ENCODE measurements around the gene LIN52.

DNA sequence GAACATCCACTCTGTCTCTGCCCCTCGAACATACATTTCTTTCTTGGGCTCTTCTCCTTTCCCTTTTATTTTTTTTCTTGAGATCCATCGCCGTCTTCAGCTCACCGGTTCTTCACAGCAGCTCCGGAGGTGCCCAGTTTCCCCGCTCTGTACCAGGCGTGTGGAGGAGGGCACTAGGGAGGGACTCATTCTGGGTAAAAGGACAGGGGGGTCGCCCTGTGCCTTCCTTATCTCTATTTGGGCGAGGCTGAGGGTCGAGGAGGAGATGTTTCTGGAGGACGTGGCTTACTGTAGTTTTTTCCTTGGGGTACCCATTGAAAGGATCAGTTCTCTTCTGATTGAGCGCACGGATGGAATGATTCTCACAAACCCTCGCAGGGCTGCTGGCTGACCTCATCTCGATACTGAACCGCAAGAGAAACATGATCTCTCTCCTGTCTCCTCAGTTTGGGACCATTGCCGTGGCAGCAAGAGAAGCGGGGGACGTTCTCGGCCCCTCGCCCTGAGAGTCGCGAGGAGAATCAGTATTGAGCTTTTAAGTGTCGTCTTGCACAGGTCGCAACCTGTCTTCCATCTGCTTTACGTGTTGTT, 386 bp downstream of the LIN52 start:
- TF ChIP-seq POLR2A (IDR thresholded peaks at IDR 0.05; ENCODE audit: control extremely low read depth in 1 of 2, low read depth in 2 of 2, low read length in 2 of 2): peak; percentile 62 to 75; a peak in 2 of 3 replicates
- no peak for TF ChIP-seq JUN (IDR thresholded peaks at IDR 0.05; ENCODE audit: low read depth, low read length)
- no peak for TF ChIP-seq KDM1A (IDR thresholded peaks at IDR 0.05; ENCODE audit: borderline replicate concordance, low read length)
- no peak for TF ChIP-seq YY1 (IDR thresholded peaks at IDR 0.05; ENCODE audit: low read depth, low read length)
- TF ChIP-seq, protein P1, sequence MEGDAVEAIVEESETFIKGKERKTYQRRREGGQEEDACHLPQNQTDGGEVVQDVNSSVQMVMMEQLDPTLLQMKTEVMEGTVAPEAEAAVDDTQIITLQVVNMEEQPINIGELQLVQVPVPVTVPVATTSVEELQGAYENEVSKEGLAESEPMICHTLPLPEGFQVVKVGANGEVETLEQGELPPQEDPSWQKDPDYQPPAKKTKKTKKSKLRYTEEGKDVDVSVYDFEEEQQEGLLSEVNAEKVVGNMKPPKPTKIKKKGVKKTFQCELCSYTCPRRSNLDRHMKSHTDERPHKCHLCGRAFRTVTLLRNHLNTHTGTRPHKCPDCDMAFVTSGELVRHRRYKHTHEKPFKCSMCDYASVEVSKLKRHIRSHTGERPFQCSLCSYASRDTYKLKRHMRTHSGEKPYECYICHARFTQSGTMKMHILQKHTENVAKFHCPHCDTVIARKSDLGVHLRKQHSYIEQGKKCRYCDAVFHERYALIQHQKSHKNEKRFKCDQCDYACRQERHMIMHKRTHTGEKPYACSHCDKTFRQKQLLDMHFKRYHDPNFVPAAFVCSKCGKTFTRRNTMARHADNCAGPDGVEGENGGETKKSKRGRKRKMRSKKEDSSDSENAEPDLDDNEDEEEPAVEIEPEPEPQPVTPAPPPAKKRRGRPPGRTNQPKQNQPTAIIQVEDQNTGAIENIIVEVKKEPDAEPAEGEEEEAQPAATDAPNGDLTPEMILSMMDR (IDR thresholded peaks at IDR 0.05; ENCODE audit: control extremely low read depth in 1 of 3, insufficient read depth in 1 of 3, low read depth in 1 of 3, low read length in 3 of 3): no peak
- TF ChIP-seq HDAC6 (IDR thresholded peaks at IDR 0.05; ENCODE audit: low read depth, low read length): no peak

All from H1 (cell line).